T47D (cell line): ENCODE data around the gene PDIA2.

Source experiments
- DNase-seq, 2 experiments: peaks; one replicate each; pipeline versions ENCODE4 v3.0.0 to v3.0.0-alpha.2; 2011 to 2012; ENCODE audit warnings: low read depth in 1 of 2, low spot score in 1 of 2
- JUND ChIP-seq: IDR thresholded peaks from 2 replicates; pipeline ENCODE4 v1.6.1; 2012; ENCODE audit warnings: low read depth
- in situ Hi-C: cut with HindIII; loops from 2 replicates; pipeline ENCODE4 v1.10.0; 2016; ENCODE audit warnings: low sequenced_read_pairs, low pct_unique_long_range_greater_than_20kb

PDIA2 gene

GRCh38 chr16:297832-298231 is 14.9 kb downstream of the PDIA2 start:
- in situ Hi-C loops, result no loop called here
- no peak for TF ChIP-seq JUND
- no peak for DNase-seq

DNA sequence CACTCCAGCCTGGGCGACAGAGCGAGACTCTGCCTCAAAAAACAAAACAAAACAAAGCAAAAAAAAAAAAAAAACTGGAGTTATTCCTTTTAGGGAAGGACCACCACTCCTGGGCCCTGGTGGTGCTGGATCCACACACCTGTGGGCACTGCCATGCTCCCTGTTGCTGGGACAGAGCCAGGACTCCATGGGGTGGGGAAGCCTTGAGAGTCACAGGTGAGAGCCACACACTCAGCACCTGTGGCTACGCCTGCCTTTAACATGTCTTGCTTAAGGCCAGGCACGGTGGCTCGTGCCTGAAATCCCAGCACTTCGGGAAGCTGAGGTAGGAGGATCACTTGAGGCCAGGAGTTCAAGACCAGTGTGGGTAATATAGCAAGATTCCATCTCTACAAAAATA is 18.3 kb downstream of the PDIA2 start:
- TF ChIP-seq JUND, result no peak
- DNase-seq, result no peak
- in situ Hi-C loops, result no loop called here

DNA sequence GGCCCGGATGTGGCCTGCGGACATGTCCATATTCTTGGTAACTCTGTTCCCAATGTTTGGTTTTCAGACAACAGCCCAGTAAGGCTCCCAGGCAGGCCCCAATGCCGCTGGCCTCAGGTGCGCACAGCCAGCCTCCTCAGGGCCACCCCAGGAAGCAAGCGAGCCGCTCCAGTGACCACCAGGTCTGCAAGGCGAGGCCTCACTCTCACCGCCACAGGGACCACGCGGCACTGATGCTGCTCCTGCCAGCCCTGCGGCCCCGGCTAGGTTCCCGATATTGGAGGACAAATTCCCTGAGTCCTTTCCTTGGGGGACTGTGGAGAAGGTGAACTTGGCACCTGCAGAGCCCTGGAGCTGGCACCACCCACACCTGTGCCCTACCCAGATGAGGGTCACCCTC is 19.0 kb downstream of the PDIA2 start:
- no peak for TF ChIP-seq JUND
- no peak for DNase-seq
- in situ Hi-C loops, result no loop called here

DNA sequence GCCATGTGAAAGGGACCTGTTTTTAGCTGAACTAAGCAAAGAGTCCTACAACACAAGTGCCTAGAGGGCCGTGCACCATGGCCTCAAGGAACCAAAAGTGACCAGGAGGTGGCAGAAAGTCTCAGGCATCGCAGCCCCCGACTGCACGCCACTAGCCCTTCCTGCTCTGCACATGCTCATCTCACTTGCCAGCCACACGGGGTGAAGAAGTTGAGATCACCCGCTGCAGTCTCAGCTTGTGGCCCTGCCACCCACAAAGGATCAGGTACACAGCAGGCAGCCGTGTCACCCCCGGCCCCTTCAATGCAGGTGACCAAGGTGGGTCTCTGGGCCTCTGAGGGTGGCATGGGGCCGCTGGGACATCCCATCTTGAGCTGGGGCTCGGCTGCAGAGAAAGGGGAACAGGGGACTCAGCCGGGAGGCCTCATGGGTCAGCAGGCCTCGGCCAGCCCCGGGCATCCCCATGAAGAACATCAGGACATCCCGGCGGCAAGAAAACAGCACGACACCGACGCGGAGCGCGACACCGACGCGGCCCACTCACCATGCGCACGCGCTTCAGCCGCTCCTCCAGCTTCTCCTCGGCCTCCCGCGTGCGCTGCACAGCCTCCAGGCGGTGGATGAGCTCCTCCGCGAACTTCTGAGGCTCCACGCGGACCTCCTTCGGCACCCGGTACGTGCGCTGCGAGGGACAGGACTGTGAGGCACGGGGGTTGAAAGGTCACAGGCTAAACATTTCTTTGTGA is 21.0 kb downstream of the PDIA2 start:
- peak in 1 of 2 experiments; percentile 18 for DNase-seq
- in situ Hi-C loops, result no loop called here
- no peak for TF ChIP-seq JUND

- in situ Hi-C loops, result no loop called here
- TF ChIP-seq JUND, result no peak
- DNase-seq, result no peak
Measured at GRCh38 chr16:305916-306626, 23.1 kb downstream of the PDIA2 start.

DNA sequence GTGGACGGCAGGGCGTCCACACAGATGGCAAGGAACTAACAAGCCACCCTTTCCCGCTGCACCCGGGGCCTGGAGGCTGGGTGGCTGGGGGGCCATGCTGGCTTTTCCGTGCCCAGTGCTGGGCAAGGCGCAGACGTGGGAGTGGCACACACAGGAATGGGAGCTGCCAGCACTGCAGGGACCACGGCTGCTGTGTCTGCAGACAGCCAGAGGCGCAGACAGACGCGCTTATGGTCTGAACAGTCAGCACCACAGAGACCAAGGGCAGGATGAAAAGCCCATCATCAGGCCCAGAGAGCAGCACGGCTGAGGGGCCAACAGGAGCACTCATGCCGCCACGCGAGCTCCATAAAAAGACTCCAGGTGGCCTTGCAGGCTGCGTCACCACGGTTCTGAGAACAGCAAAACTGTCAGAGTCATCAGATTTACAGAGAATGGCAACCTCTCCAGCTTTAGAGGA is 24.0 kb downstream of the PDIA2 start:
- in situ Hi-C loops, result no loop called here

GRCh38 chr16:307691-308312 is 24.8 kb downstream of the PDIA2 start:
- no peak for DNase-seq
- in situ Hi-C loops, result no loop called here
- TF ChIP-seq JUND, result no peak

More for the DNA sequence above, 24.0 kb downstream of the PDIA2 start:
- no peak for TF ChIP-seq JUND
- DNase-seq, result no peak

DNA sequence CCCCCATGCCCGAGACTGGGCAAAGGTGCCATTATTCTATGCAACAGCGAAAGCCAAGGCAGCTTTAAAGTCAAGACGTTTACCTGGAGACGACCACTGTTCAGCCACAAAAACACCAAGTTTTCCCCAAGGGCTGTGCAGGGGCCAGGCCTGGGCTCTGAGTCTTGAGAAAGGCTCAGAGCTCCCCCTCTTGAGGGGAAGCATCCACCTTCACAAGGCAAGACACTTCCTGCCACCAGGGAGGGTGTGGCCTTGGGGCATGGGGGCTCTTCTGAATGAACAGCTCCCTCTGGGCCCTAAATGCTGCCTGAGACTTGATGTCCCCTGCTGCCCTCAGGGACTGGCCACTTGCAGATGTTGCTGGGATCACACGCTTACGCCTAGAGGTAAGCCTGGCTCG is 26.5 kb downstream of the PDIA2 start:
- TF ChIP-seq JUND, result no peak
- in situ Hi-C loops, result no loop called here
- no peak for DNase-seq

- in situ Hi-C loops, result no loop called here
- TF ChIP-seq JUND, result no peak
- DNase-seq, result no peak
Measured at GRCh38 chr16:311725-312124, 28.8 kb downstream of the PDIA2 start.

- in situ Hi-C loops, result no loop called here
- DNase-seq, result no peak
- TF ChIP-seq JUND, result no peak
Measured at GRCh38 chr16:314351-314750, 31.4 kb downstream of the PDIA2 start.

DNA sequence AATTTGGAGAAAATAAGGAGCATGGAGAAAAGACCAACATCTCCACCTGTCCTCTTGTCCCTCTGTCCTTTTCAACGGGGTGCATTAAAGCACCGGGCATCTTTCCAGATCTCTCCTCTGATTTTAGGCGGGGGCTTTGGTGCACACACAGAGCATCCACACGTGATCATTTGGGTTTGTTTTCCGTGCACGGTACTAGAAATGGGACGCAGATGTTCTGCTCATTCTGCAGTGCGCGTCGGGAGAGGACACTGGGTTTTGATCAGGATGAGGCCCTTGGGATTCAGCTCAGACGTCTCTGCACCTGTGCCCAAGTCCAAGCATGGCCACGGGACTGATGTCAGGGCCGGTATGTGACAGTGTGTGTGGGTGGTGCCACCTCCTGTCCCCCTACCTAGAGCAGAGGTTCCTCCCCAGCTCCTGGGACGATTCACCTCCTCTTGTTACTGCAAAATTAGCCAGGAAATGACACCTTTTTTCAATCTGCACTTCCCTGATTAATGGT is 31.9 kb downstream of the PDIA2 start:
- in situ Hi-C loops, result no loop called here
- no peak for TF ChIP-seq JUND
- DNase-seq, result no peak

GRCh38 chr16:316741-317464 is 33.9 kb downstream of the PDIA2 start:
- in situ Hi-C loops, result no loop called here
- no peak for TF ChIP-seq JUND
- DNase-seq, result peak in 1 of 2 experiments; percentile 44
